HL-60/S4 (cell line): ENCODE measurements around the gene PCGF3.

ENCODE experiments used
- in situ Hi-C: fragments of 300-500 bp; cut with MboI; formaldehyde crosslinking; loops from 2 replicates; pipeline ENCODE4 v1.14.3; 2022; ENCODE audit warnings: low sequenced_read_pairs

PCGF3 gene, protein sequence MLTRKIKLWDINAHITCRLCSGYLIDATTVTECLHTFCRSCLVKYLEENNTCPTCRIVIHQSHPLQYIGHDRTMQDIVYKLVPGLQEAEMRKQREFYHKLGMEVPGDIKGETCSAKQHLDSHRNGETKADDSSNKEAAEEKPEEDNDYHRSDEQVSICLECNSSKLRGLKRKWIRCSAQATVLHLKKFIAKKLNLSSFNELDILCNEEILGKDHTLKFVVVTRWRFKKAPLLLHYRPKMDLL

GRCh38 chr4:705278-706082, at the start of gene PCGF3:
Gene PCGF3, plus strand, starts transcription at chr4:705832. Its CDS starts 27,849 bp downstream, at chr4:733681.
- in situ Hi-C loops, result no loop called here

GRCh38 chr4:656436-657337, 48.9 kb upstream of the PCGF3 start:
- in situ Hi-C loops, result no loop called here

- in situ Hi-C loops, result no loop called here
Observed at GRCh38 chr4:657338-657833, 48.2 kb upstream of the PCGF3 start.

GRCh38 chr4:657834-658667, 47.6 kb upstream of the PCGF3 start:
- in situ Hi-C loops, result no loop called here

GRCh38 chr4:658681-659667, 46.7 kb upstream of the PCGF3 start:
- in situ Hi-C loops, result no loop called here

DNA sequence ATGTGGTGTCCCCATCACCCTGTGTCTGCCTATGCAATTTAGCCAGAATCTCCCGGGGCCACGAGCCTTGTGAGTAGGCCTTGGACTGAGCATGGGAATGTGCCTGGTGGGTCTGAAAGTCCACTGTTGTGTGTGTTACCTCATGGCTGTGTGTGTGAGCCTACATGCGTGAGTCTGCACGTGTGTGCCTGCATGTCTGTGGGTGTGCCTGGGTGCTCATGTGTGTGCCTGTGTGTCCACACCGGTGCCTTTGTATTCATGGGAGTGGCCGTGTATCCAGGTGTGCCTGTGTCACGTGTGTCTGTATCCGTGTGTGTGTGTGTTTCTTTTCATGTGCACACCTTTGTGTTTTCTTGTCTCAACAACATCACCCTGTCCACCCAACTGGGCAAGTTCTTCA, 45.8 kb upstream of the PCGF3 start:
- in situ Hi-C loops, result no loop called here

DNA sequence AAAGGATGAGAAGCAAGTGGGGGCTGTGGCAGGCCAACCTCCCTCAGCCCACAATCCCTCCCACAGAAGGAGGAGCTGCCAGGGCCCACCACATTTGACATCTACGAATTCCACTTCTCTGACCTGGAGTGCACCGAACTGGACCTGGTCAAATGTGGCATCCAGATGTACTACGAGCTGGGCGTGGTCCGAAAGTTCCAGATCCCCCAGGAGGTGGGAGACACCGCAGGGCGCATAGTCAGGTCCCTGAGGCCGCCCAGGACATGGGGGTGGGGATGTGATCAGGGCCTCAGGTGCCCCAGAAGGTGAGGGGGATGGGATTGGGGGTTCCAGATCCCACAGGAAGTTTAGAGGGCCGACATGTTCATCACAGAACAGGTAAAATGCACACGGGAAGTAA, 45.2 kb upstream of the PCGF3 start:
- in situ Hi-C loops, result no loop called here

- in situ Hi-C loops, result no loop called here
Observed at GRCh38 chr4:661231-661630, 44.4 kb upstream of the PCGF3 start.

DNA sequence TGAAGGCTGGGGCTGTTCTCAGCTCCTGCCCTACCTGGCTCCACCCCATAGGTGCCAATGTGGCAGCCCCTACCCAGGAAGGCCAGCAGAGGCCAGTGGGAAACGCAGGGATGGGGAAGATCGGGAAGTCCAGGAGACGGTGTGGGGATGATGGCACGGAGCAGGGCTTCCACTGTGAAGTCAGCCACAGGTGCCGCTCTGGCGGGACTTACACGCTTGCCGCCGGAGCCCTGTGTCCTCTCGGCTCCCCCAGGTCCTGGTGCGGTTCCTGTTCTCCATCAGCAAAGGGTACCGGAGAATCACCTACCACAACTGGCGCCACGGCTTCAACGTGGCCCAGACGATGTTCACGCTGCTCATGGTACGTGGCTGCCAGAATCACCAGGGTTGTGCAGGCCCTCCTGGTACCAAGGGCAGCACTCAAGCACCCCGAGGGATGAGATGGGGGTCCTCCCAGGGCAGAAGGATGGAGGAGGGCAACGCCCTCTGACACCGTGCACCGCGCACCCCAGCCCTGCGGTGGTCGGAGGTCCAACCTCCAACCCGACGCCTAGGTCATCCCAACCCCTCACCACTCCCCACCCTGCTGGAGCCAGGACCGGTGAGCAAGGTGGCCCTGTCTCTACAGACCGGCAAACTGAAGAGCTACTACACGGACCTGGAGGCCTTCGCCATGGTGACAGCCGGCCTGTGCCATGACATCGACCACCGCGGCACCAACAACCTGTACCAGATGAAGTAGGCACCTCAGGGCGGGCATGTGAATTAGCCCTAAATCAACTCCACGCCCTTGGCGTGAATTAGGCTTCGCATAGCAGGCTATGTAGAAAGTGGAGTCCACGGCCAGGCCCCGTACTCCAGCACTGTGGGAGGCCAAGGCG, 43.5 kb upstream of the PCGF3 start:
- in situ Hi-C loops, result no loop called here

DNA sequence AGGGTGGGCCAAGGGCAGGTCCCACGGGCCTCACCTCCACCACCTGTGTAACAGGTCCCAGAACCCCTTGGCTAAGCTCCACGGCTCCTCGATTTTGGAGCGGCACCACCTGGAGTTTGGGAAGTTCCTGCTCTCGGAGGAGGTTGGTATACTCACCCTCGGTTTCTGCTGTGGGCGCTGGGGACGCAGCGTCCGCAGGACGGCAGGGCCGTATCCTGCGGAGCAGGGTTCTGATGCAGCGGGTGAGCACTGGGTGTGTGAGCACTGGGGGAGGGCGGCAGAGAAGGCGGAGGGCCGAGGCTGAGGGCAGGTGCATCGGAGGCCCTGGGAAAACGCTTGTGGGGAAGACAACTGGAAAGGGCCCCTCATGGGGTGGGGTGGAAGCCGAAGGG, 42.6 kb upstream of the PCGF3 start:
- in situ Hi-C loops, result no loop called here

DNA sequence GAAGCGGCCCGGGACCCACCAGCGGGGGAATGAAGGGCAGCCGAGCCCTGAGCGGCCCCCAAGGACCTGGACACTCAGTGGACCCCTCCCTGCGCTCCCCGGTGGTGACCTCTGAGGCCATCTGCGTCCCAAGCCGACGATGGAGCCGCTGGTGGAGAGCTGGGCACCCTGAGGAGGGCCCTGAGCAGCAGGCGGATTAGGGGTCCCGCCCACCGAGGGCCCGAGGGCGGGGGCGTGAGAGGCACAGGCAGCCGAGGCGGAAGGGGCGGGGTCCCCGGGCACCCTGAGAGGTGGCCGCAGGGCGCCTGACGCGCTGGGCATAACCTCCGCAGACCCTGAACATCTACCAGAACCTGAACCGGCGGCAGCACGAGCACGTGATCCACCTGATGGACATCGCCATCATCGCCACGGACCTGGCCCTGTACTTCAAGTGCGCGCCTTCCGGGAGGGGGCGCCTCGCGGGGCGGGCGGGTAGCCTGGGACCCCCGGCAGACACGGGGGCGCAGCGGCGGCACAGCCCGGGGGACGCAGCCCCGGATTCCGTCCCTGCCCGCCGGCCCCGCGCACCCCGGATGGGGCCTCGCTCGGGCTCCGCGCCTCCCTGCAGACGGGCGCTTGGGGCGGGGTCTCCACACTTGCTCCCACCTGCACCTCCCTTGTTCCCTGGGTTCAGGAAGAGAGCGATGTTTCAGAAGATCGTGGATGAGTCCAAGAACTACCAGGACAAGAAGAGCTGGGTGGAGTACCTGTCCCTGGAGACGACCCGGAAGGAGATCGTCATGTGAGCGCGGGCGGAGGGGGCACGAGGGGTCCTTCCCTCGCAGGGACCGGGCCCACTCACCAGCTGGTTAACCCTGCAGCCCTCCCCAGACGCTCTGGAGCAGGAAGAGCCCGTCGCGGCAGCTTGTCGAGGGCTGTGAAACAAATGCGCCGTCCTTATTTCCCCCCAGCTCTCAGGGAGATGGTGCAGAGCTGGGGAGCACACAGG, 41.9 kb upstream of the PCGF3 start:
- in situ Hi-C loops, result no loop called here

- in situ Hi-C loops, result no loop called here
Observed at GRCh38 chr4:664713-665231, 40.9 kb upstream of the PCGF3 start.

- in situ Hi-C loops, result no loop called here
Observed at GRCh38 chr4:665381-665750, 40.3 kb upstream of the PCGF3 start.

DNA sequence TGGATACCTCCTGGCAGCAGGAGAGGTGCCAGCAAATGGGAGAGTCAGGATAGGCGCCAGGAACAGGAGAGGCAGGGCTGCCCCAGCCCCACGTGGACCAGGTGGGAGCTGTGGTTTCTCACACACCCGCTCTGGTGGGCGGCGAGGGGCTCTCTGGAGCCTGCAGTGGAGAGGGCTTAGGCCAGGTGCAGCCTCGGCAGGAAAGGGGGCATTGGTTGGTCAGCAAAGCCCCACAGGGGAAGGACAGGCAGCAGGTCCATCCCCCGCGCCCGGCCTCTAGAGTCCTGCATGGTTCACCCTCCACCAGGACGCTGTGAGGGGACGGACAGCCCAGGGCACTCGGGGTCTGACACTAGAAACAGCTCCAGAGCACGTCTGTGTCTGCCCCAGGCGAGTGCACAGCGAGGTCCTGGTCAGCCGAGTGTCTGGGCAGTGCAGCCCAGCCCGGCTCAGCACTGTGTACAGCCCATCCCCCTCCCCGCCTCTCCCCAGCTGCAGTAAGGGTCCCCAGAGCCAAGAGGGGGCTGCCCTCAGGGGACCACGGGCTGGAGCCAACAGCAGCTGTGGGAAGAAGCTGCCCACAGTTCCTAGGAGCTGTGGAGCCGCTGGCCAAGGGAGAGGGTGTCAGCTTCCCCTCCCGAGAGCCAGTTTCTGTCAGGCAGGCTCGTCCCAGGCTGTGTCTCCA, 39.7 kb upstream of the PCGF3 start:
- in situ Hi-C loops, result no loop called here

DNA sequence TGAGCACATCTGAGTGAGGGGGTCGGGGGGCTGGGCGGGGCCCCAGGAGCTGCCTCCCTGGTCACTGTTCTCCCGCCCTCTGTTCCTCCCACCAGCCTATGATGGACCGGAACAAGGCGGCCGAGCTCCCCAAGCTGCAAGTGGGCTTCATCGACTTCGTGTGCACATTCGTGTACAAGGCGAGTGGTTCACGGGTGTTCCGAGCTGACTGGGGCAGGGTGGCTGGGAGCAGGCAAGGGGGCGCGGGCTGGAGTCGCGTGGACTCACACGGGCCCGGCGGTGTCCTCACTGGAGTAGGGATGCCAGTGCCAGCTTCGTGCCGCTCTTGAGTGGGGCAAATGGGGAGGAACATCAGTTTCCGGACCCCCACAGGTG, 39.2 kb upstream of the PCGF3 start:
- in situ Hi-C loops, result no loop called here

DNA sequence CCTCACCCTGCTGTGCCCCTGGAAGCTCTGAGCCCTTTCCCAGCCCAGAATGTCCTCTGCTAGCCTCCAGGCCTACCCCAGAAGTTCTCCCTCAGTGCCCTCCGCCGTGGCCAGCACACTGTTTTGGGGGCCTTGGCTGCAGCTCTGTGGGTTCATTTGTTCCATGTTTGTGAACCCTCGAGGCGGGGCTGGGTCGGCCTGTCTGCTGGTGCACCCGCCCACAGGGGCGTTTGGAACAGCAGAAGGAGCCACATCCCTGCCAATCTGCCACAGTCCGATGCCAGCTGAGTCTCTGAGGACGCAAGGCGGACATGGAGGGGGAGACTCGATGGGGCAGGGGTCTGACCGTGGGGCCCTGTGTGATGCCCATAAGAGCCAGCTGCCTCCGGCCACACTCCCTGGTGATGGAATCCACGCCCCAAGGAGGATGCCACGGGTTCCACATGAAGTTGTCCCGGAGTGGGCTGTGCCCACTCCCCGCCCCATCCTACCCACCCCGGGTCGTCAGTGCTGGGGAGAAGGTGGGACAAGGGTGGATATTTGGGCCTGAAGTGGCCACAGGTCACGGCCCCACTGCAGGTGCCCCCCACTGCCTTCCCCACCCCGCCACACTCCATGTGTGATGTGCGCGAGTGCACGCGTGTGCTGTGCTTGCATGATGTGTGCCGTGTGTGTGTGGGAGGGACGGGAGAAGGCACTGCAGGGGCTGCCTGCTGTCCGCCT, 38.6 kb upstream of the PCGF3 start:
- in situ Hi-C loops, result no loop called here
